H1 (cell line): ENCODE measurements around the gene EXD3.

ENCODE experiments used
- CEBPB ChIP-seq: IDR thresholded peaks from 2 replicates; pipeline ENCODE4 v1.6.1; 2012; ENCODE audit warnings: low read depth, low read length
- EZH2 ChIP-seq: fragments of 200-600 bp; sonication (generic); IDR thresholded peaks from 2 replicates; pipeline ENCODE4 v1.7.1; 2012; ENCODE audit warnings: low read depth, mild to moderate bottlenecking, moderate library complexity, low read length, inconsistent platforms; ENCODE audit not compliant: severe bottlenecking
- MAFK ChIP-seq: IDR thresholded peaks from 2 replicates; pipeline ENCODE4 v1.6.1; 2012; ENCODE audit warnings: low read depth, mild to moderate bottlenecking, improper control_type of control experiment, low read length
- POLR2A ChIP-seq, 2 experiments: IDR thresholded peaks; 1 replicate in 1 of 2; 2 replicates in 1 of 2; pipeline ENCODE4 v1.6.1; 2011; ENCODE audit warnings: low read depth in 2 of 2, low read length in 2 of 2, mild to moderate bottlenecking in 2 of 2; ENCODE audit errors: control extremely low read depth in 1 of 2
- SRF ChIP-seq: IDR thresholded peaks from 2 replicates; pipeline ENCODE4 v1.6.1; 2011; ENCODE audit warnings: mild to moderate bottlenecking, low read depth, low read length, moderate library complexity
- TF ChIP-seq, protein P1 (sequence below): IDR thresholded peaks from 2 replicates; pipeline ENCODE4 v1.6.1; 2012; ENCODE audit warnings: inconsistent platforms
- TF ChIP-seq, protein P2 (sequence below), 3 experiments: IDR thresholded peaks; 1 replicate in 2 of 3; 2 replicates in 1 of 3; pipeline versions ENCODE4 v1.5.1 to v1.6.1; 2011; ENCODE audit warnings: low read length in 3 of 3, mild to moderate bottlenecking in 3 of 3, inconsistent platforms in 2 of 3, low read depth in 1 of 3, moderate library complexity in 1 of 3; ENCODE audit not compliant: insufficient read depth in 1 of 3; ENCODE audit errors: control extremely low read depth in 1 of 3

- TF ChIP-seq, protein P1, sequence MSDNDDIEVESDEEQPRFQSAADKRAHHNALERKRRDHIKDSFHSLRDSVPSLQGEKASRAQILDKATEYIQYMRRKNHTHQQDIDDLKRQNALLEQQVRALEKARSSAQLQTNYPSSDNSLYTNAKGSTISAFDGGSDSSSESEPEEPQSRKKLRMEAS, result no peak
- TF ChIP-seq EZH2 (no peak), MAFK (no peak), POLR2A (IDR thresholded peaks at IDR 0.05; ENCODE audit: control extremely low read depth in 1 of 2, low read depth in 2 of 2, low read length in 2 of 2) (no peak), SRF (no peak), CEBPB (no peak)
- TF ChIP-seq, protein P2, sequence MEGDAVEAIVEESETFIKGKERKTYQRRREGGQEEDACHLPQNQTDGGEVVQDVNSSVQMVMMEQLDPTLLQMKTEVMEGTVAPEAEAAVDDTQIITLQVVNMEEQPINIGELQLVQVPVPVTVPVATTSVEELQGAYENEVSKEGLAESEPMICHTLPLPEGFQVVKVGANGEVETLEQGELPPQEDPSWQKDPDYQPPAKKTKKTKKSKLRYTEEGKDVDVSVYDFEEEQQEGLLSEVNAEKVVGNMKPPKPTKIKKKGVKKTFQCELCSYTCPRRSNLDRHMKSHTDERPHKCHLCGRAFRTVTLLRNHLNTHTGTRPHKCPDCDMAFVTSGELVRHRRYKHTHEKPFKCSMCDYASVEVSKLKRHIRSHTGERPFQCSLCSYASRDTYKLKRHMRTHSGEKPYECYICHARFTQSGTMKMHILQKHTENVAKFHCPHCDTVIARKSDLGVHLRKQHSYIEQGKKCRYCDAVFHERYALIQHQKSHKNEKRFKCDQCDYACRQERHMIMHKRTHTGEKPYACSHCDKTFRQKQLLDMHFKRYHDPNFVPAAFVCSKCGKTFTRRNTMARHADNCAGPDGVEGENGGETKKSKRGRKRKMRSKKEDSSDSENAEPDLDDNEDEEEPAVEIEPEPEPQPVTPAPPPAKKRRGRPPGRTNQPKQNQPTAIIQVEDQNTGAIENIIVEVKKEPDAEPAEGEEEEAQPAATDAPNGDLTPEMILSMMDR (IDR thresholded peaks at IDR 0.05; ENCODE audit: control extremely low read depth in 1 of 3, insufficient read depth in 1 of 3, low read depth in 1 of 3, low read length in 3 of 3), result no peak
Observed at GRCh38 chr9:137272241-137273094, 150.5 kb downstream of the EXD3 start.
